ENCODE measurements around the gene VEGFB. TPM values are rescaled to one million over a fixed set of nuclear protein-coding genes. Genes with fewer than 3 reads are reported as not detected.

VEGFB gene
- total and polyA plus RNA-seq, 7 donors = 23.4 to 117 (median 94.9) TPM

GRCh38 chr11:64269540-64270220 lies 35.3 kb downstream of the VEGFB start:
- Histone ChIP-seq H3K36me3 (peaks cover 0 to 20% (median 12%) of the 10 kb centered on the region in 4 donors), H3K9me3 (no peaks in the 10 kb centered on the region), H3K4me3 (peak overlapping the region; percentile 53 to 94 (median 78)), H3K4me1 (peaks cover 0 to 37% (median 31%) of the 10 kb centered on the region in 4 donors), H3K27me3 (no peaks in the 10 kb centered on the region), H3K27ac (peak overlapping the region; percentile 87 to 99 (median 96))
- WGBS, 2 donors = 0 to 1% methylated on average over 58 of the region's 58 CpGs
- intact Hi-C loops (cut with DNase I) = loop anchor here (1.0 kb wide), 2 partner anchors 15 to 17 kb away; partner anchors contain the start of gene BAD
- DNase-seq = peak; percentile 99
- peak; percentile 62 to 87 (median 82) for TF ChIP-seq POLR2AphosphoS5 (IDR thresholded peaks at IDR 0.05)
- TF ChIP-seq CTCF (IDR thresholded peaks at IDR 0.05) = no peak
- peak in 1 of 4 donors; percentile 62 for TF ChIP-seq EP300 (IDR thresholded peaks at IDR 0.05)
- peak in 1 of 2 donors; percentile 22 for TF ChIP-seq POLR2A (IDR thresholded peaks at IDR 0.05)

- Histone ChIP-seq H3K4me1 (peaks cover 0 to 12% (median 10%) of the 10 kb centered on the region in 4 donors), H3K9me3 (no peaks in the 10 kb centered on the region), H3K27ac (no peak overlapping the region), H3K36me3 (peaks cover 0 to 43% (median 10%) of the 10 kb centered on the region in 4 donors), H3K27me3 (no peaks in the 10 kb centered on the region), H3K4me3 (no peak overlapping the region)
- DNase-seq = no peak
- WGBS, 2 donors = 92 to 93% methylated on average over 15 of the region's 15 CpGs
- intact Hi-C loops (cut with DNase I) = no loop called here
- TF ChIP-seq POLR2AphosphoS5 (IDR thresholded peaks at IDR 0.05) (no peak), CTCF (IDR thresholded peaks at IDR 0.05) (no peak), POLR2A (IDR thresholded peaks at IDR 0.05) (no peak), EP300 (IDR thresholded peaks at IDR 0.05) (no peak)
Measured at GRCh38 chr11:64275031-64275800, 40.8 kb downstream of the VEGFB start.

GRCh38 chr11:64275841-64276240 lies 41.5 kb downstream of the VEGFB start:
- intact Hi-C loops (cut with DNase I) = no loop called here
- WGBS, 2 donors = 70 to 83% methylated on average over 2 of the region's 2 CpGs
- Histone ChIP-seq H3K9me3 (no peaks in the 10 kb centered on the region), H3K4me3 (no peak overlapping the region), H3K27ac (no peak overlapping the region), H3K36me3 (peaks cover 0 to 47% (median 10%) of the 10 kb centered on the region in 4 donors), H3K27me3 (no peaks in the 10 kb centered on the region), H3K4me1 (peaks cover 0 to 12% (median 10%) of the 10 kb centered on the region in 4 donors)
- DNase-seq = no peak
- TF ChIP-seq EP300 (IDR thresholded peaks at IDR 0.05) (no peak), POLR2AphosphoS5 (IDR thresholded peaks at IDR 0.05) (no peak), POLR2A (IDR thresholded peaks at IDR 0.05) (no peak), CTCF (IDR thresholded peaks at IDR 0.05) (no peak)

GRCh38 chr11:64276653-64277431 lies 42.5 kb downstream of the VEGFB start:
- intact Hi-C loops (cut with DNase I) = no loop called here
- 53 to 78% methylated on average over 17 of the region's 17 CpGs for WGBS, 2 donors
- Histone ChIP-seq H3K36me3 (peaks cover 1 to 57% (median 15%) of the 10 kb centered on the region in 4 donors), H3K4me1 (peaks cover 0 to 9% (median 7%) of the 10 kb centered on the region in 4 donors), H3K27ac (no peak overlapping the region), H3K27me3 (no peaks in the 10 kb centered on the region), H3K4me3 (no peak overlapping the region), H3K9me3 (no peaks in the 10 kb centered on the region)
- TF ChIP-seq EP300 (IDR thresholded peaks at IDR 0.05) = no peak
- no peak for TF ChIP-seq POLR2A (IDR thresholded peaks at IDR 0.05)
- no peak for TF ChIP-seq CTCF (IDR thresholded peaks at IDR 0.05)
- no peak for TF ChIP-seq POLR2AphosphoS5 (IDR thresholded peaks at IDR 0.05)
- DNase-seq = no peak

All from sigmoid colon (tissue), 7 donors.